Neural progenitor cell (in vitro differentiated cells): ENCODE results near the gene TMEM170A.

Experiments
- CTCF ChIP-seq: fragments of 200-600 bp; sonication (generic); IDR thresholded peaks from 2 replicates; pipeline ENCODE4 v1.5.1; 2017; ENCODE audit warnings: antibody characterized with exemption, mild to moderate bottlenecking
- EZH2 ChIP-seq: fragments of 200-600 bp; sonication (generic); IDR thresholded peaks from 2 replicates; pipeline ENCODE4 v1.6.1; 2017; ENCODE audit warnings: antibody characterized with exemption, mild to moderate bottlenecking, moderate library complexity

GRCh38 chr16:75472908-75473877, 8.7 kb upstream of the TMEM170A start:
- TF ChIP-seq CTCF (no peak), EZH2 (no peak)
